ENCODE results near the gene BCO2.

BCO2 gene

GRCh38 chr11:112219476-112220232, 44.3 kb downstream of the BCO2 start:
- DNase-seq, result peak; percentile 48

GRCh38 chr11:112221274-112221835, 46.0 kb downstream of the BCO2 start:
- no peak for DNase-seq

GRCh38 chr11:112222303-112222702, 47.0 kb downstream of the BCO2 start:
- no peak for DNase-seq

GRCh38 chr11:112223121-112223520, 47.8 kb downstream of the BCO2 start:
- no peak for DNase-seq

GRCh38 chr11:112223754-112224532, 48.6 kb downstream of the BCO2 start:
- no peak for DNase-seq

GRCh38 chr11:112225753-112226061, 50.4 kb downstream of the BCO2 start:
- no peak for DNase-seq

GRCh38 chr11:112226062-112226830, 50.9 kb downstream of the BCO2 start, which contains the start of gene PTS:
Gene PTS (plus strand): TSS chr11:112226428. CDS start chr11:112226444, 16 bp downstream.
- peak; percentile 48 for DNase-seq

- no peak for DNase-seq
These were observed 51.6 kb downstream of the BCO2 start for GRCh38 chr11:112226831-112227401.

- DNase-seq, result no peak
These were observed 52.2 kb downstream of the BCO2 start for GRCh38 chr11:112227471-112227870.

- DNase-seq, result no peak
These were observed 53.4 kb downstream of the BCO2 start for GRCh38 chr11:112228706-112229105.

GRCh38 chr11:112229159-112229558, 53.8 kb downstream of the BCO2 start:
- no peak for DNase-seq

- DNase-seq, result no peak
These were observed 54.6 kb downstream of the BCO2 start for GRCh38 chr11:112229746-112230433.

- no peak for DNase-seq
These were observed 56.6 kb downstream of the BCO2 start for GRCh38 chr11:112231952-112232351.

- no peak for DNase-seq
These were observed 60.6 kb downstream of the BCO2 start for GRCh38 chr11:112235750-112236390.

GRCh38 chr11:112237451-112237850, 62.1 kb downstream of the BCO2 start:
- no peak for DNase-seq

GRCh38 chr11:112238041-112238440, 62.7 kb downstream of the BCO2 start:
- no peak for DNase-seq

- no peak for DNase-seq
These were observed 66.2 kb downstream of the BCO2 start for GRCh38 chr11:112241486-112241885.

GRCh38 chr11:112247201-112247600, 71.9 kb downstream of the BCO2 start:
- DNase-seq, result no peak

GRCh38 chr11:112248201-112248600, 72.9 kb downstream of the BCO2 start:
- DNase-seq, result no peak

- no peak for DNase-seq
These were observed 74.7 kb downstream of the BCO2 start for GRCh38 chr11:112249871-112250610.
